NT2/D1 (cell line): ENCODE results near the gene PRPF40A.
"Not testable (repeated sequence)": the region's sequence is repeated elsewhere in the genome, so short reads cannot be mapped to it uniquely, and the experiment has no call there.

Source experiments
- SUZ12 ChIP-seq: IDR thresholded peaks from 2 replicates; pipeline ENCODE4 v1.6.1; 2011; ENCODE audit not compliant: insufficient read length, insufficient read depth; ENCODE audit errors: extremely low read depth
- ZNF274 ChIP-seq: IDR thresholded peaks from 2 replicates; pipeline ENCODE4 v1.6.1; 2011; ENCODE audit warnings: mild to moderate bottlenecking, low read depth, low read length

DNA sequence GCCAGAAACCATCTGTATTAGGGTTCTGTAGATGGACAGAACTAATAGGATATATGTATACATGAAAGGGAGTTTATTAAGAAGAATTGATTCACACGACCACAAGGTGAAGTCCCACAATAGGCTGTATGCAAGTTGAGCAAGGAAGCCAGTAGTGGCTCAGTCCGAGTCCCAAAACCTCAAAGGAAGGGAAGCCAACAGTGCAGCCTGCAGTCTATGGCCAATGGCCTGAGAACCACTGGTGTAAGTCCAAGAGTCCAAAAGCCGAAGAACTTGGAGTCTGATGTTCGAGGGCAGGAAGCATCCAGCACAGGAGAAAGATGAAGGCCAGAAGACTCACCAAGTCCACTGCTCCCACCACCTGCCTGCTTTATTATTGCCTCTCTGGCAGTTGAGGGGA is 45.9 kb upstream of the PRPF40A start:
- TF ChIP-seq SUZ12, ZNF274: not testable (repeated sequence)
